ENCODE data around the gene NDUFC1. TPM values are rescaled to one million over a fixed set of nuclear protein-coding genes. Genes with fewer than 3 reads are reported as not detected.
A peak's percentile ranks its signal among the peaks of the same experiment; 100 is the strongest.

NDUFC1 gene
- total and polyA plus RNA-seq, 9 of the 15 experiments (the other 6 are each of a cell fraction or from before 2014, with no cell fraction given), result 58.9 to 378 (median 120) TPM

DNA sequence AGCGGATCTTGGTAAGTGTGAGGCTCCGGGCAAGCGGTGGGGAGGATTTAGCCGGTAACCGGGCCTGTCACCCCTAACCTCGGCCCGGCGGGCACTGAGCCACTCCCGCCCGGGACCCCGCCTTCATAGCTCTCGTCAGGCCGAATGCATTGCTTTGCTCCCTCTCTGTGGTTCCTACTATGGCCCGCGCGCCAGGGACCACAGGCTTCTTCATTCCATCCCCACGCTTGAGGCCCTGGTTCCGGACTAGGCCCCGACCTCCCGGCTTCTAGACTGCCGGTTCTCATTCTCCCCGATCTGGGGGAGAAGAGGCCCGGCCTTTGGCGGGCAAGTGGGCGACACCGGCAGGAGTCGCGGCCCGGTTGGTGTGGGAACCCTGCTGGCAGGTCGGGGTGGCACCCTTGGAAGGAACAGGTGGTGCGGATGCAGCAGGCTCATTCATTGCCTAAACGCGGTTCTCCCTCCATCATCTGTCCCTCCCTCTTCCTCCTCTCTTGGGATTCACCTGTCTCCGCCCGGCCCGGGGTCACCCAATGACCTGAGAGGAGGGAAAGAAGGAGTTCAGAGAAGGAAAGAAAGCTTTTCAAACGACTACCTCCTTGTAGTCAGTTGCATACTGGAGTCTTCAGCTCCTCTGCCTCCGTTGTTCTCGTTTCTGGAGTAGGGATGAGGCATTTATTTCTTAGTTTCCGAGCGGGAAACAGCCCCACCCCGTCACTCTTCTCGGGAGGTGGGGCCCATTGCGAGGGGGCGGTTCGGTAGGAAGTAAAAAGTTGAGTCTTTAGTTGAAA lies at the start of gene NDUFC1 (continued):
- TF ChIP-seq, protein P1, sequence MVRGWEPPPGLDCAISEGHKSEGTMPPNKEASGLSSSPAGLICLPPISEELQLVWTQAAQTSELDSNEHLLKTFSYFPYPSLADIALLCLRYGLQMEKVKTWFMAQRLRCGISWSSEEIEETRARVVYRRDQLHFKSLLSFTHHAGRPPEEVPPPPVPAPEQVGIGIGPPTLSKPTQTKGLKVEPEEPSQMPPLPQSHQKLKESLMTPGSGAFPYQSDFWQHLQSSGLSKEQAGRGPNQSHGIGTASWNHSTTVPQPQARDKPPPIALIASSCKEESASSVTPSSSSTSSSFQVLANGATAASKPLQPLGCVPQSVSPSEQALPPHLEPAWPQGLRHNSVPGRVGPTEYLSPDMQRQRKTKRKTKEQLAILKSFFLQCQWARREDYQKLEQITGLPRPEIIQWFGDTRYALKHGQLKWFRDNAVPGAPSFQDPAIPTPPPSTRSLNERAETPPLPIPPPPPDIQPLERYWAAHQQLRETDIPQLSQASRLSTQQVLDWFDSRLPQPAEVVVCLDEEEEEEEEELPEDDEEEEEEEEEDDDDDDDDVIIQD (CRISPR knock-in tag; IDR thresholded peaks at IDR 0.05), result no peak
- no peak for TF ChIP-seq MTA3 (IDR thresholded peaks at IDR 0.05; ENCODE audit: borderline replicate concordance)
- no peak for TF ChIP-seq ZNF785 (CRISPR knock-in tag; IDR thresholded peaks at IDR 0.05)
- TF ChIP-seq HDAC3 (IDR thresholded peaks at IDR 0.05; ENCODE audit: borderline replicate concordance, partially characterized antibody), result no peak
- TF ChIP-seq, protein P2, sequence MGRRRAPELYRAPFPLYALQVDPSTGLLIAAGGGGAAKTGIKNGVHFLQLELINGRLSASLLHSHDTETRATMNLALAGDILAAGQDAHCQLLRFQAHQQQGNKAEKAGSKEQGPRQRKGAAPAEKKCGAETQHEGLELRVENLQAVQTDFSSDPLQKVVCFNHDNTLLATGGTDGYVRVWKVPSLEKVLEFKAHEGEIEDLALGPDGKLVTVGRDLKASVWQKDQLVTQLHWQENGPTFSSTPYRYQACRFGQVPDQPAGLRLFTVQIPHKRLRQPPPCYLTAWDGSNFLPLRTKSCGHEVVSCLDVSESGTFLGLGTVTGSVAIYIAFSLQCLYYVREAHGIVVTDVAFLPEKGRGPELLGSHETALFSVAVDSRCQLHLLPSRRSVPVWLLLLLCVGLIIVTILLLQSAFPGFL (CRISPR knock-in tag; IDR thresholded peaks at IDR 0.05), result 0 out of 2 replicates have a peak, but pooled peaks have one; percentile 46
- no peak for TF ChIP-seq BRF1 (IDR thresholded peaks at IDR 0.05; ENCODE audit: borderline replicate concordance, extremely low read depth, insufficient read length)
- TF ChIP-seq, protein P3, sequence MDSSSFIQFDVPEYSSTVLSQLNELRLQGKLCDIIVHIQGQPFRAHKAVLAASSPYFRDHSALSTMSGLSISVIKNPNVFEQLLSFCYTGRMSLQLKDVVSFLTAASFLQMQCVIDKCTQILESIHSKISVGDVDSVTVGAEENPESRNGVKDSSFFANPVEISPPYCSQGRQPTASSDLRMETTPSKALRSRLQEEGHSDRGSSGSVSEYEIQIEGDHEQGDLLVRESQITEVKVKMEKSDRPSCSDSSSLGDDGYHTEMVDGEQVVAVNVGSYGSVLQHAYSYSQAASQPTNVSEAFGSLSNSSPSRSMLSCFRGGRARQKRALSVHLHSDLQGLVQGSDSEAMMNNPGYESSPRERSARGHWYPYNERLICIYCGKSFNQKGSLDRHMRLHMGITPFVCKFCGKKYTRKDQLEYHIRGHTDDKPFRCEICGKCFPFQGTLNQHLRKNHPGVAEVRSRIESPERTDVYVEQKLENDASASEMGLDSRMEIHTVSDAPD (CRISPR knock-in tag; IDR thresholded peaks at IDR 0.05), result no peak
- no peak for TF ChIP-seq MLX (CRISPR knock-in tag; conservative IDR thresholded peaks at IDR 0.05)
- TF ChIP-seq CCNT2 (IDR thresholded peaks at IDR 0.05; ENCODE audit: borderline replicate concordance, extremely low read depth, insufficient read length, low read depth, low read length), result peak; percentile 42
- no peak for TF ChIP-seq MAFF (IDR thresholded peaks at IDR 0.05; ENCODE audit: low read length)
- TF ChIP-seq, protein P4, sequence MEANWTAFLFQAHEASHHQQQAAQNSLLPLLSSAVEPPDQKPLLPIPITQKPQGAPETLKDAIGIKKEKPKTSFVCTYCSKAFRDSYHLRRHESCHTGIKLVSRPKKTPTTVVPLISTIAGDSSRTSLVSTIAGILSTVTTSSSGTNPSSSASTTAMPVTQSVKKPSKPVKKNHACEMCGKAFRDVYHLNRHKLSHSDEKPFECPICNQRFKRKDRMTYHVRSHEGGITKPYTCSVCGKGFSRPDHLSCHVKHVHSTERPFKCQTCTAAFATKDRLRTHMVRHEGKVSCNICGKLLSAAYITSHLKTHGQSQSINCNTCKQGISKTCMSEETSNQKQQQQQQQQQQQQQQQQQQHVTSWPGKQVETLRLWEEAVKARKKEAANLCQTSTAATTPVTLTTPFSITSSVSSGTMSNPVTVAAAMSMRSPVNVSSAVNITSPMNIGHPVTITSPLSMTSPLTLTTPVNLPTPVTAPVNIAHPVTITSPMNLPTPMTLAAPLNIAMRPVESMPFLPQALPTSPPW (CRISPR knock-in tag; IDR thresholded peaks at IDR 0.05), result peak; percentile 63
- 0 out of 2 replicates have a peak, but pooled peaks have one; percentile 11 for TF ChIP-seq MITF (IDR thresholded peaks at IDR 0.05)
- no peak for TF ChIP-seq TSC22D4 (tag; IDR thresholded peaks at IDR 0.05)
- peak; percentile 85 for TF ChIP-seq ZFX (CRISPR knock-in tag; IDR thresholded peaks at IDR 0.05)
- TF ChIP-seq, protein P5, sequence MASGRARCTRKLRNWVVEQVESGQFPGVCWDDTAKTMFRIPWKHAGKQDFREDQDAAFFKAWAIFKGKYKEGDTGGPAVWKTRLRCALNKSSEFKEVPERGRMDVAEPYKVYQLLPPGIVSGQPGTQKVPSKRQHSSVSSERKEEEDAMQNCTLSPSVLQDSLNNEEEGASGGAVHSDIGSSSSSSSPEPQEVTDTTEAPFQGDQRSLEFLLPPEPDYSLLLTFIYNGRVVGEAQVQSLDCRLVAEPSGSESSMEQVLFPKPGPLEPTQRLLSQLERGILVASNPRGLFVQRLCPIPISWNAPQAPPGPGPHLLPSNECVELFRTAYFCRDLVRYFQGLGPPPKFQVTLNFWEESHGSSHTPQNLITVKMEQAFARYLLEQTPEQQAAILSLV (tag; IDR thresholded peaks at IDR 0.05), result no peak
- TF ChIP-seq POLR2B (IDR thresholded peaks at IDR 0.05; ENCODE audit: low read depth, partially characterized antibody), result no peak
- TF ChIP-seq MEF2A (IDR thresholded peaks at IDR 0.05; ENCODE audit: control insufficient read depth, low read depth, low read length), result no peak

Measured in K562 (cell line).